Islet of Langerhans (tissue), 1 donor: ENCODE measurements around the gene ZNF606.
"Not testable (repeated sequence)": the region's sequence is repeated elsewhere in the genome, so short reads cannot be mapped to it uniquely, and the experiment has no call there.

Experiments
- FAIRE-seq: peaks from one replicate; lab custom pipeline; 2011; peaks lifted over from hg19 to GRCh38; lab: Jason Lieb, UNC

ZNF606 gene

DNA sequence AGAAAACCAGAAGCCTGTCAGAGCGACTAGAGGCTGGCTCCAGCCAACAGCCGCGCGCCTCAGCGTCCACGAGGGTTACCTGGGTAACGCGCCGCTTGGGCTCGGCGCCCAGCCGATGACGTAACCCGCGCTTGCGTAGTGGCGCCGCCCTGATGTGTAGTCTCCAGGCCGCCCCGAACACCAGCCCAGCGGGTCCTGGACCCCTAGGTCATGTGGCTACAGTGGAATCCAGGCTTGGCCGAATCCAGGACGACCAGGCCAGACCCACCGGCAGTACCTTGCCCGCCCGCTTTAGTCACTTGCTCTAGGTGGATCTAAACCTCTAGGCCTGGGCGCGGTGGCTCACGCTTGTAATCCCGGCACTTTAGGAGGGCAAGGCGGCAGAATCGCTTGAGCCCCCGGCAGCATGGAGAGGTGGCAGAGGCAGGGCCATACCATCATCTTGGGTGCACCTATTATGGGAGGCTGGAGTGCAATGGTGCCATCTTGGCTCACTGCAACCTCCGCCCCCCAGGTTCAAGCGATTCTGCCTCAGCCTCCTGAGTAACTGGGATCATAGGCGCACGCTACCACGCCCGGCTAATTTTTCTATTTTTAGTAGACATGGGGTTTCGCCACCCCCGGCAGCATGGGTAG, 7.2 kb upstream of the ZNF606 start:
- FAIRE-seq = no peak

DNA sequence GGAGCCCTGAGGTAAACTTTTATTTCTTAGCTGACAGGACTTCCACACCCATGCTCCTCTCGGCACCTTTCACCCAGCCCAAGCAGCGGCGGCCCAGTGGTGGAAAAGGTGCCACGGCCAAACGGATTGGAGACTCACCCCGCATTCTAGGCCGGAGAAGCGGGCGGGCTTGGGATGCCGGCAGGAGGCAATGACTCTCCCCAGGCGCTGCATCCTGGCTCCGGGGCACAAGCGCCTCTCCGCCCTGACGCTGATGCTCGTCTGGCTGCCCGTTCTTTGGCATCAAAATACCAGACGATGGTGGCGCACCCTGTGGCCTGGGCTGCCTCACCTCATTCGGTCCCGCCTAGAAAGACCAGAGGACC, 6.7 kb upstream of the ZNF606 start:
- FAIRE-seq = no peak

GRCh38 chr19:58008877-58009276, 6.3 kb upstream of the ZNF606 start:
- not testable (repeated sequence) for FAIRE-seq

GRCh38 chr19:58007285-58007684, 4.7 kb upstream of the ZNF606 start:
- no peak for FAIRE-seq

GRCh38 chr19:58003174-58003828, 681 bp upstream of the ZNF606 start:
- FAIRE-seq = no peak

- FAIRE-seq = no peak
These were observed 688 bp downstream of the ZNF606 start for GRCh38 chr19:58001895-58002369.

DNA sequence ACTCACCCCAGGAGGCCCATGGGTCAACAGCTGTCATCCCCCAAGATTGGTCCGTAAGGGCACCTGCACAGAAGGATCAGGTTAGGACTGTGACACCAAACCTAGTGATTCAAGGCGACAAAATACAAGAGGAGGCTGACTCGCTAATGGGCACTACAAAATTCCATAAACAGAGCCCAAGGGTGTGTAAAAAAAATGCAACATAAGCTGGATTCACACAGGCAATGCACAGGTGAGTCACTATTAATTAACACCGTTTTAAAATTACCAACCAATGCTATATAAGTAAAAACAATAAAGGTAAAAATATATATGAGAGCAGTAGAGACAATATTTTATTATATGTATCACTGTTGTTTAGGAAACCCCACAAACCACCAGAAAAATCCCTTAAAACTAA, 1.9 kb downstream of the ZNF606 start:
- peak; percentile 47 for FAIRE-seq

DNA sequence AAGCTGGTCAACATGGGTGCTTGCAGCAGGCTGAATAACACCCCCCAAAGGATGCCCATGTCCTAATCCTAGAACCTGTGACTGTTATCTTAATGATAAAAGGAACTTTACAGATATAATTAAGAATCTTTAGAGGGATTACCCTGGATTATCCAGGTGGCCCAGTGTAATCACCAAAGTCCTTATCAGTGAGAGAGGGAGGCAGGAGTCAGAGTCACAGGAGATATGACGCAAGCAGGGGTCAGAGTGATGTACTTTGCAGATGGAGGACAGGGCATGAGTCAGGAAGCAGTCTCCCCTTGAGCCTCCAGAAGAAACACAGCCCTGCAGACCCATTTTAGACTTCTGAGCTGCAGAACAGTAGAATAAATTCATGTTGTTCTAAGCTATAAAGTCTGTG, 9.8 kb downstream of the ZNF606 start:
- no peak for FAIRE-seq

GRCh38 chr19:57978586-57979289, 23.9 kb downstream of the ZNF606 start:
- FAIRE-seq = no peak

GRCh38 chr19:57974434-57974833, 28.2 kb downstream of the ZNF606 start, which contains the start of gene C19orf18:
Gene C19orf18, minus strand, starts transcription at chr19:57974534. Its CDS starts 102 bp downstream, at chr19:57974432.
- no peak for FAIRE-seq

GRCh38 chr19:57964761-57965160, 37.9 kb downstream of the ZNF606 start:
- FAIRE-seq = no peak

DNA sequence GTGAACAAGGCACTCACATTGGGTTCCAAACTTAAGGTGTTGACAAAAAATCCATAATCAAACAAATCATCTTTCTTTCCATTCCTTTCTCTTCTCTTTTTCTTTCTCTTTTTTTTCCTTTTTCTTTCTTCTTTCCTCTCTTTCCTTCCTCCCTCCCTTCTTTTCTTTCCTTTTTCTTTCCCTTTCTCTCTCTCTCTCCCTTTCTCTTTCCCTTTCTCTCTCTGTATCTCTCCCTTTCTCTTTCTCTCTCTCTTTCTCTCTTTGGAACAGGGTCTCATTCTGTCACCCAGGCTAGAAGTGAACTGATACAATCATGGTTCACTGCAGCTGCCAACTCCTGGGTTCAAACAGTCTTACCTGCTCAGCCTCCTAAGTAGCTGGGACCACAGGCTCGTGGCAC, 40.8 kb downstream of the ZNF606 start:
- FAIRE-seq = no peak

GRCh38 chr19:57954996-57955395, 47.6 kb downstream of the ZNF606 start:
- no peak for FAIRE-seq

DNA sequence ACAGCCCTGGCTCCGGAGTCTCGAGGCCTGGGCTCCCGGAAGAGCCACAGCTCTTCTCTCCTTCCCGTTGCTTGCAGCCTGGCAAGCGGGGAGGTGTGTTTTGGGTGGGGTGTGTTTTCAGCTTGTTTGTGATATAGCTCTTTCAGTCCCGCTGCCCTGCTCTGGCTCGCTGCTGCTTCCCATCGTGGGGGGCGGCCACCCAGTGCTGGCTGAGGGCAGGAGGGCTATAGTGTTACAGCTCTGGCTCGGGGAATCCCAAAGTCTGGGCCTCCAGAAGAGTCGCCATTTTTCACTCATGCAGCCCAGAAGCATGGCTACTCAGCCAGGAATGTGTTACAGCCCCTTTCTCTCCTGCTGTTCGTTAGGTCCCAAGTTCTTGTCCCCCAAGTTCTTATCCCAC, 52.9 kb downstream of the ZNF606 start:
- FAIRE-seq = no peak

GRCh38 chr19:57949296-57949695, 53.3 kb downstream of the ZNF606 start:
- no peak for FAIRE-seq

DNA sequence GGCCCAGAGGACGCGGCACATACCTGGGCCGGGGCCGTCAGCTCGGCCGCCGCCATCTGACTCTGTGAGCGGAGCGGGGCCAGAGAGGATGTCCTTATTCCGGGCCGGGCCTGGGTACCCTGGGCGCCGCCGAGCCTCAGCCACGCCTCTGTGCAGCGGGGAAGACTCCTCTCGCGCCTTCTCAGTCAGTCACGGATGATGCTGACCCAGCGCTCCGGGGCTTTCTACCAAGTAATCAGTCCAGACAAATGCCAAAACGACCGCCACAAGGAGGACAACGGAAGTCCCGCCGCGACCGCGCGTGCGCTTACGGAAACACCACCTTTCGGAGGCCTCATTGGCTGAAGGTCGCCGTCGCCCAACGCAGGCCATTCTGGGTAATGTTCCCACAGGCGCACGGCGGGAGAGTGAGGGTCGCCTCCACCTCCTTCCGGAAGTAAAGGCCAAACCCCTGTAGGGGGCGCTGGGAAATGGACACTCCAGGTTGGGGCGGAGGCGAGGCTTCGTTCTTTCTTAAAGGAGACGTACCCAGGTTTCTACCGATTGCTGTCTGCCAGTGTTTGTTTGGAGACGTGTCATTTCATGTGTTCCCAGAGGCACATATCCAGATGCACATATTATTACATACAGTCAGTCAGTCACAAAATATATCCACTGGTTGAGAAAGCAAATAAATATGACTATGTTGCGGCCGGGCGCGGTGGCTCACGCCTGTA, 55.0 kb downstream of the ZNF606 start, which contains the start of gene ZNF256:
Gene ZNF256 (minus strand): TSS at position 288 of the 716 bp plus-strand sequence. CDS start 232 bp downstream, at position 56.
- no peak for FAIRE-seq

- FAIRE-seq = no peak
These were observed 55.6 kb downstream of the ZNF606 start for GRCh38 chr19:57947088-57947418.

DNA sequence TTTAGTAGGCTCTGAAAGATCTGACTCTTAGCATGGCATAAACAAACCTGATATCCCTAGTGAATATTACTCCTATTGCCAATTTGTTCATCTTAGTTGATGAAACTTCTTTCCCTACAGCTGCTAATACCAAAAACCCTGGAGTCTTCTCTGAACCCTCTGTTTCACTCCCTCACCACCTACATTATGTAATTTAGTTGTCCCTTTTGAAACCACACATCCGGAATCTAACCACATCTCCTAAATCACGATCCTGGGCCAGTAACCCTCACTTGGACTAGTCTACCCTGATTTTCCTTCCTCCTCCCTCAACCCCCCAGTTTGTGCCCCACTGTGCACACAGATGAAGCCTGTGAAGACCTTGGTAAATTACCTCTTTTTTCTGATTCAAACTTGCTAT, 56.3 kb downstream of the ZNF606 start:
- no peak for FAIRE-seq

DNA sequence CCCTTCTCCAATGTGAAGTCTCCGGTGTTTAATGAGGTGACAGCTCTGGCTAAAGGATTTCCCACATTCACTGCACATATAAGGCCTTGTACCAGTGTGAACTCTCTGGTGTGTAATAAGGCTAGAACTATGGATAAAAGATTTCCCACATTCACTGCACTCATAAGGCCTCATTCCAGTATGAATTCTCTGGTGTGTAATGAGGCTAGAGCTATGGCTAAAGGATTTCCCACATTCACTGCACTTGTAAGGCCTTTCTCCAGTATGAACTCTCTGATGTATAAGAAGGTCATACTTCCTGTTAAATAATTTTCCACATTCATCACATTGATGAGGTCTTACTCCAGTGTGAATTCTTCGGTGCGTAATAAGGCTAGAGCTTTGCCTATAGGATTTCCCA, 61.0 kb downstream of the ZNF606 start:
- no peak for FAIRE-seq

DNA sequence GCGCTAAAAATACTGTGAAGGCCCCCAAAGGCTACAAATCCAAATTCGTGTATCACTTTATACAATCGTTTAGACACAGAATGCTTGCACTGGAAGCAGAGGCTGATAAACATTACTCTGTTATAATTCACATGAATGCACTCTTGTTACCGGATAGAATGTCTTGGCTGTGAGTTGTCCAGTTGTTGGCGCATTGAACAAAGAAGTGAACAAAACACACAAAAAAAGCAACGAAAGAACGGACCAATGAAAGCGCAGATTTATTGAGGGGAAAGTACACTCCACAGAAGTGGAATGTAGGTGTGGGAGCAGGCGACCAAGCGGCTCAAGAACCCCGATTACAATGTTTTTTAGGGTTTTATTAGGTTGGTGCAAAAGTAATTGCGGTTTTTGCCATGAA, 66.9 kb downstream of the ZNF606 start:
- FAIRE-seq = no peak

- peak; percentile 70 for FAIRE-seq
These were observed 67.6 kb downstream of the ZNF606 start, which contains the start of gene ZNF418 for GRCh38 chr19:57934820-57935665. Gene ZNF418, minus strand, starts transcription at chr19:57935402. Its CDS starts 1,580 bp downstream, at chr19:57933822.

- no peak for FAIRE-seq
These were observed 75.0 kb downstream of the ZNF606 start for GRCh38 chr19:57927587-57927986.
